GM19467 (cell line): Measurements from ENCODE around the gene IYD.
"Not testable (repeated sequence)": the region's sequence is repeated elsewhere in the genome, so short reads cannot be mapped to it uniquely, and the experiment has no call there.

Source experiments
- ATAC-seq: cut with Tn5 transposase; IDR thresholded peaks from one replicate; pipeline ENCODE4 v1.9.1; 2021; ENCODE audit warnings: mild to moderate bottlenecking, moderate library complexity; ENCODE audit not compliant: unreplicated experiment

Gene IYD

DNA sequence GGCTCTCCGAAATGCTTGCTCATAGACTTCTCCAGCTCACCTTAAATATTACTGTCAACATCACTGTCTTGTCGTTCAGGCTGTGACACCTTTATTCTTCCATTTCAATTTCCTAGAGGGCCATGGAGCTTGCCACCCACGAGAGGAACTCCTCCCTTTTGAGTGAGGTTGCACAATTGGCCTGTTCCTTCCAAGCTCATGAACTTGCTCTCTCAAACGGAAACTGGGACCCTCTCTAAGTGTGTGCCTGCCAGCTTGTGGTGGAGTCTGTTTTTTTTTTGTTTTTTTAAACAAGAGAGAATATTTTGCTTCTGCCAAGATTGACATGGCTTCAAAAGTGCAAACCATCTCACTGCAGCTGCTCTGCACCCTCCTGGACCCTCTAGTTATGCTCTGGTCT, 19.3 kb upstream of the IYD start:
- ATAC-seq: no peak

DNA sequence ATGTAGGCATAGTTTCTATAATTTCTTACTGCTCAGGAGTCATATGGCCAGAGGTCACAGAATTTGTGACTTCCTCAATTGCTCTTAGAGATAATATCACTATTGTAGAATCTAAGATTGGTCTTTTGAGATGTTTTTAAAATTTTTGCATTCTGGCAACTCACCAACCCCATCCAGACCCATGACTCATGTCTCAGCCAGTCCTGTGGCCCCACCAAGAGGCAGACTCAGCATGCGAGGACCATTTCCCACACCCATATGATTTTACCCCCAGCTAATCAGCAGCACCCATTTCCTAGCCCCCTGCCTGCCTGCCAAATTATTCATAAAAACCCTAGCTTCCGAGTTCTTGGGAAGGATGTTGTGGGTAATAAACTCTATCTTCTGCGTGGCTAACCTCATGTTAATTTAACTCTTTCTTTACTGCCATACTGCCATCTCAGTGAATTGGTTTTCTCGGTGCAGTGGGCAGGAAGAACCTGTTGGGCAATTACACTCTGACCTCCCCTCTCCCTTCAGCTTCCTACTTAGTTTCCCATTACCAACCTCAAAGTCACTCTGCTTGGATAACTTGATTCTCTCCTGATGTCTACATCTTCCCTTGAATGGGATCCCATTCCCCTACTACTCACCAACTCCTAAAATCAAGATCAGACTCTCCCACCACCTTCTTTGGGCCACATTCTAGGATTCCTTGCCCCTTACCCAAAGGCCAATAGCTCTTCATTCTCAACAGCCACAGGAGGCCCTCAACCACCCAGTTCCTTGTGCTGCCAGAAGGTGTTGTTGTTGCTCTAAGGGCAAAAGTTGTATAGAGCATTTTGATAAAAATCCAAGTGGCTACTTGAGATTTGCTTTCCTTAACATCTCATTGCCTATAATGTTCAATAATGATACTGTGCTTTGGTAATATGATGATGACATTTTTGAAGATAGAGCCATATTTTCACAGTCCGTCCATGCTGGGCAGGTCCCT, 16.2 kb upstream of the IYD start:
- no peak for ATAC-seq

DNA sequence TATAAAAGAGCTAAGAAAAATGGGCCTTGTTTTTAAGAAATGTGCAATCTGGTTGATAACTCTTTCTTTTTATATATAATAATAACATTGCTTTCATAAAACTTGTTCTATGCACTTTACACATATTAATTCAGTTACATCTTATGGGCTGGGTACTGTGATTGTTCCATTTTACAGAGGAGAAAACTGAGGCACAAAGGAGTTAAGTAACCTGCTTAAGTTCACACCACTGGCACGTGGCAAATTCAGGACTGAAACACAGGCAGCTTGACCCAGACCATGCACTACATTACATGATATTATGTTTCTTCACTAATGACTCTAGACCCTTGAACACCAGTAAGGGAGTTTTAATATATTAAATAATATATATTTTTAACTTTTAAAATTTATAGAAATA, 15.4 kb upstream of the IYD start:
- ATAC-seq: no peak

DNA sequence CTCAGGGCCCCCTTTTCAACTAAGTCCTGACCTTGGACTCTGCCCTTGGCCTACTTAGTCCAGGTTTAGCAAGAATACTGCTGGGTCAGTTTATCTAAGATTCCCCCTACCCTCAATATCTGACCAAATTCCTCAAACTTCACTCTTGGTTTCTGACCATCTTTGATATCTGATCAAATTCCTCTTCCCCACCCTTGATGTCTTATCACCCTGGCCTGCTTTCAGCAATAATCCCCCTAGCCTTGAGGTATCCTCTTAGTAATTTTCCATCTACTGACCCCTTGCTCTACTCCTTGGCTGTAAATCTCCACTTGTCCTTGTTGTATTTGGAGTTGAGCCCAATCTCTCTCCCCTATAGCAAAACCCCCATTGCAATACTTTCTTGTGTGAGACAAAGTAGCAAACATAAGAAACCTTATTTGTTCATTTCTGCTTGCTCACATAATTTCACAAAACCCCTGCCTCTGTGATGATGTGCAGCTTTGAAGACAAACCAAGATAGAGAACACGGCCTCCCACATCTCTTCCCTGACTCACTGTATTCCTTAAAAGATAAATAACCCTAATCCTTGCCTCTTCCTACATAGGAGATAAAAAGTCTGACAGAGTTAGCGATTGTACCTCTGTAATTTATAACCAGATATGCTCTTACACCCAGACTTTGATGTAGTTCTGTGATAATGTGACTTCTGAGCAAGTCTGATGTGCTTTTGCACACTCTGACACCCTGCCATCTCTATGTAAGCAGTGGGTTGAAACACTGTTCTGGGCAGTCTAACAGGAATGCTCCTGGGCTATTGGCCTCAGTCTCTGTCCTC, 13.8 kb upstream of the IYD start:
- no peak for ATAC-seq

DNA sequence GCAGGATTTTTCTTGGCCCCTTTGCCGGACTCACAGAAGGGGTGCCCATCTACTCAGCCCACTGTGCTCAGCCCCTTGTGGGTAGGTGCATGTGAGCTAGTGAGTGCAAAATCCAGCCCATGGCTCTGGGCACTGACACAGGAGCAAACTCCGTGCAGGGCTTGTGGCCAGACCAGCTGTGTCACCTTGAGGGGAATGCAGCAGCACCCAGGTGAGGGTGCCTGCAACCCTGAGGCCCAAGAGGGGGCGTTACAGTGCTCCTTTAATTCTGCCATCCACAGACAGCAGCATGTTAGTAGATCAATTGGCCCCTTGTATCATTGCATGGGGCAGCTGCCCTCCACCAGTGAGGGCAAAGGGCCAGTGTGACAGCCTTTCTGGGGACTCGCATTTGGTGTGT, 12.9 kb upstream of the IYD start:
- ATAC-seq: no peak

DNA sequence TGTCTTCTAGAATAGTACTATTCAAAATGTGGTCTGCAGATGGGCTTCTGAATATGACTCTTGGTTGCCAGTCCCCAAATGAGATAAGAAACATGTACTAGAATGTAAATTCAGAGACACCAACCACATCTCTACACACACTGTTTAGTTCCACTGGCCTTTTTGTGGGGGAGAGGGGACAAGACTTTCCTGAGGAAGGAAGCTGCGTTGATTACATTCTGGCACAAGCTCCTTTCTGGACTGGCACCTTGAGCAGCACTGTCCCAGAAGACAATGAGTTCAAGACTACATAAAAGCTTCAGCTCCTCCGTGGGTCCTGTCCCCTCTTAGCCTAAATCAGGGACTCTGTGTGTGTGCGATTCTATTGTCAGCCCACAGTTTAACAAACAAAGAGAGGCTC, 6.9 kb upstream of the IYD start:
- ATAC-seq: no peak

DNA sequence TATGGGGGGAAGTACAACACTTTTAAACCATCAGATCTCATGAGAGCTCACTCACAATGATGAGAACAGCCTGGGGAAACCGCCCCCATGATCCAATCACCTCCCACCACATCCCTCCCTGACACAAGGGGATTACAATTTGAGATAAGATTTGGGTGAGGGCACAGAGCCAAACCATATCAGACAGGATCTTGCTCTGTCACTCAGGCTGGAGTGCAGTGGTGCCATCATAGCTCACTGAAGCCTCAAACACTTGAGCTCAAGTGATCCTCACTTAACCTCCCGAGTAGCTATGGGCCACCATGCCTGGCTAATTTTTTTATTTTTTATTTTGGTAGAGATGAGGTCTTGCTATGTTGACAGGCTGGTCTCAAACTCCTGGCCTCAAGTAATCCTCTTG, 5.1 kb upstream of the IYD start:
- no peak for ATAC-seq

DNA sequence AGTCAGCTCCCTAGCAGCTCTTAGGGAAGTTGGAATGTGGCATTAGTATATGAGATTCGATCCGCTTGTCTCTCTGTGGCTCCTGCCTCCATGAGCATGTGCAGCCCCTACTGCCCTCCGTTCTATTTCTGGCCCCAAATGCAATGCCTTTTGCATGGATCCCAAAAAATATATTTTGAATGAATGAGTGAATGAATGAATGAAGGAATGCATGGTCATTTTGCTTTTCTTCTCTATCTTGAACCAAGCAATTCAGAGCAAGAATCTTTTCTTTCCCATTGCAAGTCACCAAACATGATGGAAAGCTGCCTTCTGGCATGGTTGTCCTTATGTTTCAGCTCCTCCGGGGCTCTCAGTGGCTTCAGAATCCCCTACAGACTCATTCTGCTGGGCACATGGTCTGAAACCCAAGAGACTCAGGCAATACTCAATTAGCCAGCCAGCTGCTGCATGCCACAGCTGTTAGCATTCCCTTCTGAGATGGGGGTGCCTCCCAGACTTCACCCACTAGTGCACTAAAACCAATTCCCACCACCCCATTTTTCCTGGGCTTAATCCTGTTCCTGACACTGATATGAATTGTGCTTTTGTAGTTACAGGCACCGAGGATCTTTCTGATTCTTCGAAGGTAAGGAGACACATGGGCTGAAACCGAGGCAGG, 2.6 kb upstream of the IYD start:
- no peak for ATAC-seq

DNA sequence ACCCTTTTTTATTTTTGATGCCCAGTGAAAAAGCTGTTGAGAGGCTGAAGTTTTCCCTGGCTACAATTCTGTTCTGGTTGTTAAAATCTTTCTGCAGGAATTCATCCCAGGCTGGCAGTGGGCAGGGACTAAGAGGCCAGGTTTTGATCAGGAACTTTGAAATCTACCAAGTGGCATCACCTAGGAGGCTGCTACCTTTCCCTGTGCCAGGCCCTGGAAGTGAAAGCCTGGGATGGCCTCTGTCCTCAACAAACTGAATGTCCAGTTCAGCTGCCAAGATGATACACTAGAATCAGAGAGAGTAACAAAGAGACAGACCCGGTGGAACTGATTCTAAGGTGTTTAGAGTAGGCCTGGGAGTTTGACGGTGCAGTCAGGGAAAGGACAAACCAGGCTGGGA, 596 bp downstream of the IYD start:
- no peak for ATAC-seq

DNA sequence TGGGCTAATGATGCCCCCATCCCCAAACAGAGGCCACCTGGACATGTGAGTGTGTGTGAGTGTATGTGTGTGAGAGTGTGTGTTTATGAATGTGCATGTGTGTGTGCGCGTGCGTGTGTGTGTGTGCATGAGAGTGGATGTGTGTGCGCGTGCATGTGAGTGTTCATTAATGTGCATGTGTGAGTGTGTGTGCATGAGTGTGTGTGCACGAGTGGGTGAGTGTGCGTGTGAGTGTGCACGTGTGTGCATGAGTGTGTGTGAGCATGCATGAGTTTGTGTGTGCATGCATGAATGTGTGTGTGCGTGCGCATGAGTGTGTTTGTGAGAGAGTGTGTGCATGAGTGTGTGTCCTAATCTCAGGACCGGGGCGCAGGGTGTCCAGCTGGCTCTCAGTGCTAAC, 1.3 kb downstream of the IYD start:
- no peak for ATAC-seq

DNA sequence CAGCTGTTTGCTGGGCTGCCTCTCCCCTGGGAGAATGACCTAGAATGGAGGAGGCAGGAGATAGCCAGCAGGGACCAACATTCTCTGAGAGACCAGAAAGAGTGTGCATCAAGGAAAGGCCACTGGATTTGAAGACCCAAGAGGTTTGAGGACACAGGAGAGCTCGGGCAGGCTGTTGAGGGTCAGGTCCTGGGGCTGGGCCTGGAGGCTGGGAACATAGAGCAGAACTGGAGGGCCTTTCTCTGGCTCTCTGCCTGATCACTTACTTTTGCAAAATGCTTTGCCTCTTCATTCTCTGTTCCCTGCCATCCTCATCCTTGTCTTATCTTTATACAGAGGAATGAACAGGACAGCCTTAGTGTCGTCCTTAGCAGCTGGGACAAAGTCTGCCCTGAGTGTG, 2.5 kb downstream of the IYD start:
- ATAC-seq: no peak

DNA sequence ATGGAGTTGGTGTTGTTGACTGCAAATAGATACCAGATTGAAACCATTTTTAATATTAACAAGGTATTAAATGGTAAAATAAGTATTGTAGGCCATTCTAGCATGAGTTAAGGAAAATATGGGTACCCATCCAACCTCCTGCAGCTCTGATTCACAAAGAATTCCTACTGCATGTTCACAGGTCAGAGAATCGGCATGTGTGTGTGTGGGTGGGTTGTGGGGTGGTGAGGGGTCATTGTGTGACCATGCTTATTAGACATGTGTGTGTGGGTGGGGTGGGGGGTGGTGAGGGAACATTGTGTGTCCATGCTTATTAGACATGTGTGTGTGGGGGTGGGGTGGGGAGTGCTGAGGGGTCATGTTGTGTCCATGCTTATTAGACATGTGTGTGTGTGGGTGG, 3.2 kb downstream of the IYD start:
- ATAC-seq: no peak

DNA sequence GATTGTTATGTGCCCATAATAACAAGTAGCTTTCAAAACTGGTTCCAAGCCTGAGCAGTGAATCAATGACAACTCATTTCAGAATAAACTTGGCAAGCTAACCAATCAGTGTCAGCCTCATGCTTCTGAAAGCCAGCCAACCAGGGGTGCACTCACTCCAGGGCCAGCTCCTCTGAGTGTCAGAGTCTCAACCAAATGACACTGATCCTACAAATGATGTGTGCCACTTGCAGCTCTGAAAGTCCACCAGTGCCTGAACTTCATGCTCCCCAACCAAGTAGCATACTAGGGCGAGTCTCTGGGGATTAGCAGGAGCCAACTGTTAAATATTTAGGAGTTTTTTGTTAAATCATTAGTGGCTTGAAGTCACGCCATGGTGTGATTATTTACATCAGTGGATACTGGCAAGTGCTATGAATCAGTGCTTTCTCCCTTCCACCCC, 4.5 kb downstream of the IYD start:
- no peak for ATAC-seq

DNA sequence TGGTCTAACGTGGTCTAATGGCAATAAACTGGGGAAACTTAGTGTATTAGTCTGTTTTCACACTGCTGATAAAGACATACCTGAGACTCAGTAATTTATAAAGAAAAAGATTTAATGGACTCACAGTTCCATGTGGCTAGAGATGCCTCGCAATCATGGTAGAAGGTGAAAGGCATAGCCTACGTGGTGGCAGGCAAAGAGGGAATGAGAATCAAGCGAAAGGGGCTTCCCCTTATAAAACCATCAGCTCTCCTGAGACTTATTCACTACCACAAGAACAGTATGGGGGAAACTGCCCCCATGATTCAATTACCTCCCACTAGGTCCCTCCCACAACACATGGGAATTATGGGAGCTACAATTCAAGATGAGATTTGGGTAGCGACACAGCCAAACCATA, 5.5 kb downstream of the IYD start:
- not testable (repeated sequence) for ATAC-seq

DNA sequence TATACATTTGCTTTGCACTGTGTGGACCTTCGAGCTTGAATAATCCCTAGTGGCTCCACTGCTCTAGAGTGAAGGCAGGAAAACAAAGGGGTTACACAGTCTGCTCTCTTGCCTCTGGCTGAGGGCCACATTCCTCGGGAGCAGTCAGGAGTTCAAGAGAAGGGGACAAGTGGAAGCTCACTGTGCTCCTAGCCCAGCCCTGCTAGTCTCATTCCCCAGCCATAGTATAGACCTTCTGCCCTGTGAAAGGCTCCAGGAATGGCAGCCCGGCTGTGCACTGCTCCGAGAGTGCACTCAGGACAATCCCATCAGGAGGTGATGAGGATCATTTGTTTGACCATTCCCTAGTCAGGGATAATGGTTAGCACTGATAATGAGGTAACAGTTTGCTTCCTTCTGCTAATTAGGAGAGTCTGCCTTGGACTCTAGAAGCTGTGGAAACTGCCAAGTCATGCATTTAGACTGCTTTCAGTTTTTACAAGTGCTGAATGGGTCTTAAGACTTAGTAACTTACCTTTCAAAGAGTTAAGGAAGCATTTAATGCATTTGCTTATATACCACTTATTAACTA, 8.5 kb downstream of the IYD start:
- no peak for ATAC-seq

DNA sequence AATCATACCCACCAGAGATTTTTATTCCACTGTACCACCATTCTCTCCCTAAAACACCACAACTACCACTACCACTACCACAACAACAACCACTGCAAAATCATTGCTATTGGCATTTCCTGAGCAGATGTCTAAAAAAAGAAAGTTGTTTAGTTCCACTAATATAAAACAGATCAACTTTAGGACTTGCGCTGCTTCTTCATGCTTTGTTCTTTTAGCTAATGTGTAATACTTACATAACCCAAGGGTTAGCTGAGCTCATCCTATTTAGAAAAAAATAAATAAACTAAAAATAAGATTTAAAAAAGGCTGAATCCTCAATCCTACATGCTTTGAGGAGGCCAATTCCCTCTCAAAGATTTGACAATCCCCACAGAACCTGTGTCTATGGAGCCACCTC, 11.4 kb downstream of the IYD start:
- ATAC-seq: no peak

DNA sequence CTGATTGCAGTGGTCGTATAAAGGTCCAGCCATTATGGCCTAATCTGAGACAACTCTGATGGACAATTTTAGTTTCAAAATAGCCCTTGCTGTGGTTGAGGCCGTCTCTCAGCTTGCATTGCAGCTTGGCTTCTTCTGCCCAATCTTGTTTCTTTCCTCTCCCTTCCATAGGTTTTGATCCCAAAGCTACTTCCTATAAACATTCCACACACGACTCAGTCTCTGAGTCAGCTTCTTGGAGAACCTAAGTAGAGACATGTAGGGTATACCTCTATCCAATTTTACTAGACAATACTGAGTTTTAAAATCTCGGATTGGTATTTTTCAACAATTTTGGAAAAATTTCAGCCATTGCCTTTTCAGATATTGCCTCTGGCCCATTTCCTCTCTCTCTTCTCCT, 13.4 kb downstream of the IYD start:
- no peak for ATAC-seq

DNA sequence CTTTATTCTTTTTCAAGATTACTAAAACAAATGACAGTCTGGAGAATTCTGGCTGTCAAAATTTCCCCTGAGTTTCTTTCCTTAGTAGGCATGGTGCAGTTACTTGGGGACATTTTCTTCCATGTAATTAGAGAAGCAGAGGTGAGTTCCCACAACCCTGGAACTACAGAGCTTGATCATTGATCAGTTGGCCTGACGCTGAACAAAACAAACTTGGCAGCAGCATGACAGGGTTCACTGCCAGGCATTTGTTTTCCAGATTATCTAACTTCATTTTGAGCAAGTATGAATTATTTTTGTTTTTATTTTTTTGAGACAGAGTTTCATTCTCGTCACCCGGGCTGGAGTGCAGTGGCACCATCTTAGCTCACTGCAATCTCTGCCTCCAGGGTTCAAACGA, 22.6 kb downstream of the IYD start:
- ATAC-seq: no peak

DNA sequence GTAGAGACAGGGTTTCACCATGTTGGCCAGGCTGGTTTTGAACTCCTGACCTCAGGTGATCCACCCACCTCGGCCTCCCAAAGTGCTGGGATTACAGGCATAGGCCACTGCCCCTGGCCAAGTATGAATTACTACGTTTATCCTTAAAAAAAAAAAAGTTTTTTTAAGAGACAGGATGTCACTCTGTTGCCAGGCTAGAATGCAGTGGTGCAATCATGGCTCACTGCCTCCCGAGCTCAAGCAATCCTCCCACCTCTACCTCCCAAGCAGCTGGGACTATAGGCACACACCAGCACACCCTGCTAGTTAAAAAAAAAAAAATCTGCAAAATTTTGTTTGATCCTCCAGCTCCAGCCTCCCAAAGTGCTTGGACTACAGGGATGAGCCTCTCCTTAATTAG, 23.1 kb downstream of the IYD start:
- ATAC-seq: no peak

DNA sequence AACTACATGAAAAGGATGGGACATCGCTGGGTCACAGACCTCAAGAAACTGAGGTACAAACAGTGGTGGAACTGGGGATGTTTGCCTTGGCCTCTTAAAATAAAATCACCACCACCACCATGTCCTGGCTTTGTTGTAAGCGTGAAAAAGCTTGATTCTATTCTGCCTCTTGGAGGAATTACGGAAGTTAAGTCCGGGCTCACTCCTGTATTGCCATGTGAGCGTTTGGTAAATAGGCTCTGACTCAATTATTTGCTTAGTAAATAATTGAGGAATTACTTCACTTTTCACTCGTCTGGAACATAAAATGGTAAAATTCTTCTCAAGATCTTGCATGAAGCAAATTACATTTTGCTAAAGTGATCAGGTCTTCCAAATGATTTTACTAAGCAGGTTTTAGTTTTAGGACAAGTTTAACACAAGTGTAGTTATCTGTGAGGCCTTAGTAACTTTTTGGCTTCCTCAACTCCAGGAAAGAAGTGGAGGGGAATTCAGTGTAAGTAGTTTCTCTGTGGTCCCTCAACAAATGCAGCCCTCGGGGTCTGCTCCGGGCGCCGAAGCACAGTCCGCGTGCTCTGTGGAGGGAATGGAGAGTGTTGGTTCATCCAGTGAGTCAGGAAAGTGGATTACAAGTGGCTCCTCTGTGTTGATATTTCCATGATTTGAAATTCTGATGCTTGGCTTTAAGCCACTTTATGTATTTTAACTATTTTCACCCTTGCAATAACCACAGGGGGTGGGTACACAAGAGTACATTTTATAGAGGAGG, 23.8 kb downstream of the IYD start:
- ATAC-seq: no peak
